ENCODE results near the gene SLC5A1.

DNA sequence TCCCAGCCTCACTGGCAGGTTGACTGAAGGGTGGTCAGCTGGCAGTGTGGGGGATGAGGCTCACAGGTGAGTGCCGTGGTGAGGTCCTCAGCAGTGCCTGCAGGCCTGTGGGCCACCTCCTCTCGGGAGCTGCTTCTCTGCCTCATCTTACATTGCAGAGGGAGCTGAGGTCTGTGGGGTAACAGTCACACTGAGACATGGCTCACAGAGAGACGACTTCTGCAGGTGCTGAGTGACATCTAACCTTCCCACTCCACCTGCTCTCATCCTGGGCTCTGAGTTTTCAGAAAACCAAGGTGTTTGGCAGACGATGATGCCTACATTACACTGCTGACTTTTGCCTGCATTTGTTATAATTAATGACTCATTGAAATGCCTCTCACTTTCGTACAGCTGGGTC is 8.8 kb upstream of the SLC5A1 start:
- TF ChIP-seq, protein P1, sequence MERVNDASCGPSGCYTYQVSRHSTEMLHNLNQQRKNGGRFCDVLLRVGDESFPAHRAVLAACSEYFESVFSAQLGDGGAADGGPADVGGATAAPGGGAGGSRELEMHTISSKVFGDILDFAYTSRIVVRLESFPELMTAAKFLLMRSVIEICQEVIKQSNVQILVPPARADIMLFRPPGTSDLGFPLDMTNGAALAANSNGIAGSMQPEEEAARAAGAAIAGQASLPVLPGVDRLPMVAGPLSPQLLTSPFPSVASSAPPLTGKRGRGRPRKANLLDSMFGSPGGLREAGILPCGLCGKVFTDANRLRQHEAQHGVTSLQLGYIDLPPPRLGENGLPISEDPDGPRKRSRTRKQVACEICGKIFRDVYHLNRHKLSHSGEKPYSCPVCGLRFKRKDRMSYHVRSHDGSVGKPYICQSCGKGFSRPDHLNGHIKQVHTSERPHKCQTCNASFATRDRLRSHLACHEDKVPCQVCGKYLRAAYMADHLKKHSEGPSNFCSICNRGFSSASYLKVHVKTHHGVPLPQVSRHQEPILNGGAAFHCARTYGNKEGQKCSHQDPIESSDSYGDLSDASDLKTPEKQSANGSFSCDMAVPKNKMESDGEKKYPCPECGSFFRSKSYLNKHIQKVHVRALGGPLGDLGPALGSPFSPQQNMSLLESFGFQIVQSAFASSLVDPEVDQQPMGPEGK (CRISPR knock-in tag; IDR thresholded peaks at IDR 0.05; ENCODE audit: borderline replicate concordance), result no peak
- TF ChIP-seq BACH2 (CRISPR knock-in tag; IDR thresholded peaks at IDR 0.05; ENCODE audit: borderline replicate concordance) (no peak), ARNTL (CRISPR knock-in tag; IDR thresholded peaks at IDR 0.05; ENCODE audit: borderline replicate concordance, low read depth) (no peak), TOX (CRISPR knock-in tag; IDR thresholded peaks at IDR 0.05; ENCODE audit: borderline replicate concordance) (no peak), ZNF8 (CRISPR knock-in tag; IDR thresholded peaks at IDR 0.05) (no peak), ZFP30 (CRISPR knock-in tag; IDR thresholded peaks at IDR 0.05) (no peak), ESRRG (CRISPR knock-in tag; IDR thresholded peaks at IDR 0.05) (no peak), PPARA (CRISPR knock-in tag; IDR thresholded peaks at IDR 0.05; ENCODE audit: borderline replicate concordance) (no peak), CSDC2 (CRISPR knock-in tag; IDR thresholded peaks at IDR 0.05) (no peak)
- TF ChIP-seq, protein P2, sequence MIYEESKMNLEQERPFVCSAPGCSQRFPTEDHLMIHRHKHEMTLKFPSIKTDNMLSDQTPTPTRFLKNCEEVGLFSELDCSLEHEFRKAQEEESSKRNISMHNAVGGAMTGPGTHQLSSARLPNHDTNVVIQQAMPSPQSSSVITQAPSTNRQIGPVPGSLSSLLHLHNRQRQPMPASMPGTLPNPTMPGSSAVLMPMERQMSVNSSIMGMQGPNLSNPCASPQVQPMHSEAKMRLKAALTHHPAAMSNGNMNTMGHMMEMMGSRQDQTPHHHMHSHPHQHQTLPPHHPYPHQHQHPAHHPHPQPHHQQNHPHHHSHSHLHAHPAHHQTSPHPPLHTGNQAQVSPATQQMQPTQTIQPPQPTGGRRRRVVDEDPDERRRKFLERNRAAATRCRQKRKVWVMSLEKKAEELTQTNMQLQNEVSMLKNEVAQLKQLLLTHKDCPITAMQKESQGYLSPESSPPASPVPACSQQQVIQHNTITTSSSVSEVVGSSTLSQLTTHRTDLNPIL (CRISPR knock-in tag; IDR thresholded peaks at IDR 0.05; ENCODE audit: low read depth), result no peak
- TF ChIP-seq, protein P3, sequence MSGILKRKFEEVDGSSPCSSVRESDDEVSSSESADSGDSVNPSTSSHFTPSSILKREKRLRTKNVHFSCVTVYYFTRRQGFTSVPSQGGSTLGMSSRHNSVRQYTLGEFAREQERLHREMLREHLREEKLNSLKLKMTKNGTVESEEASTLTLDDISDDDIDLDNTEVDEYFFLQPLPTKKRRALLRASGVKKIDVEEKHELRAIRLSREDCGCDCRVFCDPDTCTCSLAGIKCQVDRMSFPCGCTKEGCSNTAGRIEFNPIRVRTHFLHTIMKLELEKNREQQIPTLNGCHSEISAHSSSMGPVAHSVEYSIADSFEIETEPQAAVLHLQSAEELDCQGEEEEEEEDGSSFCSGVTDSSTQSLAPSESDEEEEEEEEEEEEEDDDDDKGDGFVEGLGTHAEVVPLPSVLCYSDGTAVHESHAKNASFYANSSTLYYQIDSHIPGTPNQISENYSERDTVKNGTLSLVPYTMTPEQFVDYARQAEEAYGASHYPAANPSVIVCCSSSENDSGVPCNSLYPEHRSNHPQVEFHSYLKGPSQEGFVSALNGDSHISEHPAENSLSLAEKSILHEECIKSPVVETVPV (CRISPR knock-in tag; IDR thresholded peaks at IDR 0.05), result no peak
